Panc1 (cell line): ENCODE measurements around the gene UBE2O. TPM values are rescaled to one million over a fixed set of nuclear protein-coding genes. Genes with fewer than 3 reads are reported as not detected.

Experiments used
- ATAC-seq: fragments of 200-7000 bp; cut with Tn5 transposase; 2 replicates; pipeline ENCODE4 v1.9.1; 2020; ENCODE audit warnings: mild to moderate bottlenecking, moderate library complexity
- BruUV-seq: library from RNA; stranded (reverse); fragments of 400-500 nt; replicated peaks from 2 replicates; lab custom pipeline; 2021; lab: Mats Ljungman, UMichigan
- CTCF ChIA-PET: fragments of 300-600 bp; sonication (Branson Sonifier 250); formaldehyde crosslinking; loops from one replicate; lab custom pipeline; 2022; ENCODE audit warnings: antibody characterized with exemption; lab: Charles Lee
- POLR2A ChIA-PET: fragments of 300-600 bp; sonication (Branson Sonifier 250); formaldehyde crosslinking; loops from one replicate; lab custom pipeline; 2022; ENCODE audit warnings: antibody characterized with exemption; lab: Charles Lee
- DNase-seq: peaks from one replicate; pipeline ENCODE4 v3.0.0-alpha.2; 2010; ENCODE audit warnings: low read depth, low spot score
- H3K27ac ChIP-seq: 2 replicates; pipeline ENCODE4 v1.5.1; 2011; ENCODE audit warnings: mild to moderate bottlenecking, low read length, inconsistent platforms
- H3K27me3 ChIP-seq: fragments of 200-500 bp; sonication (Bioruptor generic); 2 replicates; pipeline ENCODE4 v1.6.0; 2014; ENCODE audit warnings: low read length, inconsistent platforms; ENCODE audit not compliant: control insufficient read depth, insufficient read depth
- H3K36me3 ChIP-seq: fragments of 200-500 bp; sonication (Bioruptor generic); 2 replicates; pipeline ENCODE4 v1.5.1; 2014; ENCODE audit warnings: inconsistent platforms, mild to moderate bottlenecking, low read length, moderate library complexity; ENCODE audit not compliant: control insufficient read depth, insufficient read depth
- H3K4me1 ChIP-seq: 2 replicates; pipeline ENCODE4 v1.5.1; 2011; ENCODE audit warnings: inconsistent platforms, mild to moderate bottlenecking, low read length, moderate library complexity; ENCODE audit not compliant: control insufficient read depth, insufficient read depth
- H3K4me3 ChIP-seq, 2 experiments: 2 replicates each; pipeline ENCODE4 v1.5.1; 2011 to 2012; ENCODE audit warnings: low read depth in 2 of 2, low read length in 2 of 2, mild to moderate bottlenecking in 2 of 2, inconsistent platforms in 1 of 2, moderate library complexity in 1 of 2
- H3K9me3 ChIP-seq: fragments of 200-500 bp; sonication (Bioruptor generic); 2 replicates; pipeline ENCODE4 v1.5.1; 2014; ENCODE audit warnings: low read depth, mild to moderate bottlenecking, inconsistent platforms, low read length, moderate library complexity; ENCODE audit not compliant: control insufficient read depth, insufficient read depth
- CTCF ChIP-seq: fragments of 450-650 bp; IDR thresholded peaks from 2 replicates; pipeline ENCODE4 v1.5.1; 2017; ENCODE audit warnings: mild to moderate bottlenecking
- POLR2AphosphoS5 ChIP-seq: IDR thresholded peaks from 2 replicates; pipeline ENCODE4 v1.6.1; 2012; ENCODE audit warnings: mild to moderate bottlenecking, low read depth, low read length, moderate library complexity
- SIN3A ChIP-seq: IDR thresholded peaks from 2 replicates; pipeline ENCODE4 v1.6.1; 2012; ENCODE audit warnings: low read depth, mild to moderate bottlenecking, low read length, moderate library complexity, borderline replicate concordance; ENCODE audit not compliant: insufficient read depth
- TCF7L2 ChIP-seq: IDR thresholded peaks from 2 replicates; pipeline ENCODE4 v1.6.1; 2011; ENCODE audit warnings: mild to moderate bottlenecking, low read depth, low read length, inconsistent platforms
- in situ Hi-C: cut with HindIII; loops from 2 replicates; pipeline ENCODE4 v1.10.0; 2016; ENCODE audit warnings: low sequenced_read_pairs, low pct_unique_long_range_greater_than_20kb
- intact Hi-C: fragments of 100-400 bp; cut with micrococcal nuclease; formaldehyde crosslinking; loops from one replicate; pipeline ENCODE4 v1.10.0; 2022; ENCODE audit not compliant: unreplicated experiment
- total RNA-seq: library from RNA; stranded (reverse); gene quantifications from one replicate; pipeline ENCODE4 v1.2.1, GENCODE V29; 2021; ENCODE audit not compliant: unreplicated experiment
- TF ChIP-seq, protein P1 (sequence below), 2 experiments: IDR thresholded peaks; 2 replicates each; pipeline ENCODE4 v1.6.1; 2011 to 2012; ENCODE audit warnings: low read depth in 2 of 2, control low read depth in 1 of 2, low read length in 1 of 2, mild to moderate bottlenecking in 1 of 2, moderate library complexity in 1 of 2; ENCODE audit not compliant: insufficient read depth in 1 of 2

The UBE2O gene
- total RNA-seq, 1 experiment from 2014 or later: 47.5 TPM

GRCh38 chr17:76419576-76420260, 33.2 kb downstream of the UBE2O start:
- H3K4me3 ChIP-seq: no peak overlapping the region
- H3K4me1 ChIP-seq: no peaks in the 10 kb centered on the region; the same call in 1 of the 2 replicates
- no peak for DNase-seq
- H3K36me3 ChIP-seq: no peaks in the 10 kb centered on the region
- intact Hi-C loops (no loop called here), in situ Hi-C loops (no loop called here)
- CTCF ChIA-PET: no interaction called here
- POLR2A ChIA-PET: no interaction called here
- H3K27me3 ChIP-seq: no peaks in the 10 kb centered on the region
- BruUV-seq: no TSS peak
- H3K27ac ChIP-seq: no peak overlapping the region
- no peak for TF ChIP-seq POLR2AphosphoS5
- TF ChIP-seq, protein P1, sequence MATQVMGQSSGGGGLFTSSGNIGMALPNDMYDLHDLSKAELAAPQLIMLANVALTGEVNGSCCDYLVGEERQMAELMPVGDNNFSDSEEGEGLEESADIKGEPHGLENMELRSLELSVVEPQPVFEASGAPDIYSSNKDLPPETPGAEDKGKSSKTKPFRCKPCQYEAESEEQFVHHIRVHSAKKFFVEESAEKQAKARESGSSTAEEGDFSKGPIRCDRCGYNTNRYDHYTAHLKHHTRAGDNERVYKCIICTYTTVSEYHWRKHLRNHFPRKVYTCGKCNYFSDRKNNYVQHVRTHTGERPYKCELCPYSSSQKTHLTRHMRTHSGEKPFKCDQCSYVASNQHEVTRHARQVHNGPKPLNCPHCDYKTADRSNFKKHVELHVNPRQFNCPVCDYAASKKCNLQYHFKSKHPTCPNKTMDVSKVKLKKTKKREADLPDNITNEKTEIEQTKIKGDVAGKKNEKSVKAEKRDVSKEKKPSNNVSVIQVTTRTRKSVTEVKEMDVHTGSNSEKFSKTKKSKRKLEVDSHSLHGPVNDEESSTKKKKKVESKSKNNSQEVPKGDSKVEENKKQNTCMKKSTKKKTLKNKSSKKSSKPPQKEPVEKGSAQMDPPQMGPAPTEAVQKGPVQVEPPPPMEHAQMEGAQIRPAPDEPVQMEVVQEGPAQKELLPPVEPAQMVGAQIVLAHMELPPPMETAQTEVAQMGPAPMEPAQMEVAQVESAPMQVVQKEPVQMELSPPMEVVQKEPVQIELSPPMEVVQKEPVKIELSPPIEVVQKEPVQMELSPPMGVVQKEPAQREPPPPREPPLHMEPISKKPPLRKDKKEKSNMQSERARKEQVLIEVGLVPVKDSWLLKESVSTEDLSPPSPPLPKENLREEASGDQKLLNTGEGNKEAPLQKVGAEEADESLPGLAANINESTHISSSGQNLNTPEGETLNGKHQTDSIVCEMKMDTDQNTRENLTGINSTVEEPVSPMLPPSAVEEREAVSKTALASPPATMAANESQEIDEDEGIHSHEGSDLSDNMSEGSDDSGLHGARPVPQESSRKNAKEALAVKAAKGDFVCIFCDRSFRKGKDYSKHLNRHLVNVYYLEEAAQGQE (IDR thresholded peaks at IDR 0.05; ENCODE audit: insufficient read depth in 1 of 2, low read depth in 2 of 2, low read length in 1 of 2): no peak
- TF ChIP-seq TCF7L2: no peak
- TF ChIP-seq CTCF: no peak
- TF ChIP-seq SIN3A: no peak
- H3K9me3 ChIP-seq: no peaks in the 10 kb centered on the region
- ATAC-seq: no peak

DNA sequence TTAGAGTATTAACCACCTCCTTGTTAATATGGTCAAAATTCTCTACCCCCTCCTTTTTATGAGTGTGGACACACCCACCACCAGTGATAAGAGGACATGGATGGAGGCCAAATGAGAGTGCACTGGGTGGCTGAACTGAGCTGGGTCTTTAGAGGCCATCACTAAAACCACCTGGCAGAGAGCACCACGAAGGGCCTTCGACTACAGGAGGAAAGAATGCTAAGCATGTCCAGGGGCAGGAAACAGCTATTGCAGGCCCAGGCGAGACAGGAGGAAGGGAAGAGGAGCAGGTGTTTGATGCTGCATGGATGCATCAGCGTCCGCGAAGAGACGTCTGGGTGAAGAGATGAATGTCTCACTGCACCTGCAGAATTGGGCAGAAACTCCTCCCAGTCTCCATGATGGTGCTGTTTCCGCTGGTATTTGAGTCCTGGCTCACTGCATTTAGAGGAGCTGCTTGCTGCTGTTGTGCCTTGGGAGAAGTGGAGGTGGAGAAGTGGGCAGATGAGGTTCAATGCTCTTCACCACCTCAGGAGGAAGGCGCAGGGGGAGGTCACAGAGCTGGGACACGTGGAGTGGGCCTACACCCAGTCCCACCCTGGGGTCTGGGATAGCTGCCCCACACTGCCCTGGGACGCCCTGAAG, 35.3 kb downstream of the UBE2O start:
- TF ChIP-seq CTCF (no peak), SIN3A (no peak), POLR2AphosphoS5 (no peak), TCF7L2 (no peak)
- TF ChIP-seq, protein P1 (IDR thresholded peaks at IDR 0.05; ENCODE audit: insufficient read depth in 1 of 2, low read depth in 2 of 2, low read length in 1 of 2): no peak
- no peaks in the 10 kb centered on the region; the same call in 1 of the 2 replicates for H3K4me1 ChIP-seq
- no TSS peak for BruUV-seq
- ChIA-PET CTCF (interaction anchor here (1.7 kb wide), 1 partner anchor 9 kb away, joined by 6 read pairs; no protein-coding TSS in a partner anchor), POLR2A (interaction anchor here (0.6 kb wide), 1 partner anchor 294 kb away, joined by 3 read pairs; no protein-coding TSS in a partner anchor)
- H3K36me3 ChIP-seq: no peaks in the 10 kb centered on the region
- in situ Hi-C loops: no loop called here
- intact Hi-C loops: no loop called here
- H3K9me3 ChIP-seq: no peaks in the 10 kb centered on the region
- H3K27ac ChIP-seq: no peak overlapping the region
- H3K4me3 ChIP-seq: no peak overlapping the region
- DNase-seq: no peak
- no peaks in the 10 kb centered on the region for H3K27me3 ChIP-seq
- ATAC-seq: no peak
